ENCODE measurements around the gene RAC2.

RAC2 gene

GRCh38 chr22:37190262-37190780 is 53.7 kb downstream of the RAC2 start:
- DNase-seq (ENCODE audit: low read depth), result no peak
- no peak overlapping the region for H3K4me3 ChIP-seq (ENCODE audit: low read length)
- TF ChIP-seq, protein P1, sequence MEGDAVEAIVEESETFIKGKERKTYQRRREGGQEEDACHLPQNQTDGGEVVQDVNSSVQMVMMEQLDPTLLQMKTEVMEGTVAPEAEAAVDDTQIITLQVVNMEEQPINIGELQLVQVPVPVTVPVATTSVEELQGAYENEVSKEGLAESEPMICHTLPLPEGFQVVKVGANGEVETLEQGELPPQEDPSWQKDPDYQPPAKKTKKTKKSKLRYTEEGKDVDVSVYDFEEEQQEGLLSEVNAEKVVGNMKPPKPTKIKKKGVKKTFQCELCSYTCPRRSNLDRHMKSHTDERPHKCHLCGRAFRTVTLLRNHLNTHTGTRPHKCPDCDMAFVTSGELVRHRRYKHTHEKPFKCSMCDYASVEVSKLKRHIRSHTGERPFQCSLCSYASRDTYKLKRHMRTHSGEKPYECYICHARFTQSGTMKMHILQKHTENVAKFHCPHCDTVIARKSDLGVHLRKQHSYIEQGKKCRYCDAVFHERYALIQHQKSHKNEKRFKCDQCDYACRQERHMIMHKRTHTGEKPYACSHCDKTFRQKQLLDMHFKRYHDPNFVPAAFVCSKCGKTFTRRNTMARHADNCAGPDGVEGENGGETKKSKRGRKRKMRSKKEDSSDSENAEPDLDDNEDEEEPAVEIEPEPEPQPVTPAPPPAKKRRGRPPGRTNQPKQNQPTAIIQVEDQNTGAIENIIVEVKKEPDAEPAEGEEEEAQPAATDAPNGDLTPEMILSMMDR (IDR thresholded peaks at IDR 0.05; ENCODE audit: insufficient read depth, low read depth, low read length, missing control alignments), result no peak

- peak; percentile 91 for DNase-seq (ENCODE audit: low read depth)
- TF ChIP-seq, protein P1 (IDR thresholded peaks at IDR 0.05; ENCODE audit: insufficient read depth, low read depth, low read length, missing control alignments), result no peak
- H3K4me3 ChIP-seq (ENCODE audit: low read length), result no peak overlapping the region
These were observed 55.1 kb downstream of the RAC2 start for GRCh38 chr22:37188901-37189466.

DNA sequence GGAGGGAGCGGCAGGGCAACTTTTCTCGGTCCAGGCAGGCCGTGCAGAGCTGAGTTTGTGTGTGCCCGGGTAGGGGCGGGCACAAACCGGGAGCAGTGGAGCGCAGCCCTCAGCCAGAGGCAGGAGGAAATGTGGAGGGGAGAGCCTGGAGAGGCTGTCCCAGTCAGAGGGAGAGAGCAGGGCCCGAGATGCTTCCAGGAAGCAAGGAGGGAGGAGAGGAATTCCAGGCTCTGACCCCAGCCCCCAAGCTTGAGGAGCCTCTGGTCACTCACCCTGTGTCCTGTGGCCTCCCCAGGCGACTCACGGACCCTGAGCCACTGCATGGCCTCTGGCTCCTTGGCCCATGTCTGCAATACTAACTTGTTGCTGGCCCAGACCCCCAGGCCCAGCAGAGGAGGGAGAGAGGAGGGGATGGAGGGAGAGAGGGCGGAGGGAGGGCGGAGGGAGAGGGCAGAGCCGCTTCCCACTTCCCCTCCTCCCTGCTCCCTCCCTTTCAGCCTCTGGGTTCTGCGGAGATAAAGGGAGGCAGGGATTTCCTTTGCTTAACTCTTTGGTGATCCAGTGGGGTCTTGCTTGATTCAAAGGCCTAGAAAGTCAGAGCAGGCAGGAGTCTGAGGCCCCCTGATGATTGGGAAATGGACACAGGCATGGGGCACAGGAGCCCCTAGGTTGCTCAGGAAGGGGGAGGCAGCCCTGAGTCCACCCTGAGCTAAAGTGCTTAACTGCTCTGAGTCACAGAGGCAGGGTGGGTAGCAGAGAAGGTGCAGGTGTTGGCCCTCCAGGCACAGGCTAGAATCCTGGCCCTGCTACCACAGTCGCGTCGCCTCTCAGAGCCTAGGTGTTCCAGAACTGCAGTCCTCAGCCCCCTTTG is 55.9 kb downstream of the RAC2 start, which contains the start of gene C1QTNF6:
Gene C1QTNF6, minus strand, starts transcription at position 357 of the 871 bp plus-strand sequence. Its CDS starts 34 bp downstream, at position 323.
- H3K4me3 ChIP-seq (ENCODE audit: low read length), result peak within 1 kb of the TSS; percentile 11
- DNase-seq (ENCODE audit: low read depth), result peak; percentile 72
- TF ChIP-seq, protein P1 (IDR thresholded peaks at IDR 0.05; ENCODE audit: insufficient read depth, low read depth, low read length, missing control alignments), result no peak

DNA sequence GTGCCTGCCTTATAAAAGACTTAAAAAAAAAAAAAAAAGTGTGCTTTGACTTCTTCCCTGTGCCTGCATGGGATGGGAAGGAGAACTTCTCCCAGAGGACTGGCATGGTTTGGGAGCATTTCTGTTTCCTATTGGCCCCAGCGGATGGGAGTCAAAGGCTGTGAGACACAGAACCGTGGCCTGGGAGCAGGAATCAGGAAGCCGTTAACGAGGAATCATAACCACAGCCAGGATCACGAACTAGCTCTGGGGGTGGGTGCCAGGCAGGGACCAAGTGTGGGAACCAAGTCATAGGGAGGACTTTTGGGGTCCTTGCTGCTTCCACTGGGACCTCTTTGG is 56.5 kb downstream of the RAC2 start:
- peak; percentile 50 for DNase-seq (ENCODE audit: low read depth)
- H3K4me3 ChIP-seq (ENCODE audit: low read length), result peak overlapping the region; percentile 11
- TF ChIP-seq, protein P1 (IDR thresholded peaks at IDR 0.05; ENCODE audit: insufficient read depth, low read depth, low read length, missing control alignments), result no peak

DNA sequence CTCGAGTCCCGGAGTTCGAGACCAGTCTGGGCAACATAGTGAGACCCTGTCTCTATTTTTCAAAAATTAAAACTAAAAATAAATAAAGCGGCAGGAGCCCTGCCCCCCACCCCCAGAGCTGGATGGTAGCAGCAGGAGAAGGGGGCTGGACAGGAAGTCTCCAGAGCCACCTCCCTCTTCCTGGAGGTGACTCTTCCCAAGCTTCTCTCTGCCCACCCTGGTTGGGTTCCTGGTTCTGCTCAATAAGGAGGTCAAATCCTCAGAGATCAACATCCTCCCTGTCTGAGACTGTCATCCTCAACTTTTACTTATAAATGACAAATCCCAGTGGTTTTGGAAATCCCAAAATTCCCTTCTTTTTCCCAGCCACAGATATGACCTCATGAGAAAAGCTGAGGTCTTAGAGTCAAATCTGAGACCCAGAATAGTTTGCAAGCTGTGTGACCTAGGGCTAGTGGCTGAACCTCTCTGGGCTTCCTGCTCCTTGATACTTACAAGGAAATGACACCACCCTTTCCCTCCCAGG is 57.0 kb downstream of the RAC2 start:
- DNase-seq (ENCODE audit: low read depth), result no peak
- no peak overlapping the region for H3K4me3 ChIP-seq (ENCODE audit: low read length)

GRCh38 chr22:37186228-37186996 is 57.7 kb downstream of the RAC2 start:
- TF ChIP-seq, protein P1 (IDR thresholded peaks at IDR 0.05; ENCODE audit: insufficient read depth, low read depth, low read length, missing control alignments), result no peak
- peak; percentile 86 for DNase-seq (ENCODE audit: low read depth)
- no peak overlapping the region for H3K4me3 ChIP-seq (ENCODE audit: low read length)

More for the DNA sequence above, 57.0 kb downstream of the RAC2 start:
- TF ChIP-seq, protein P1 (IDR thresholded peaks at IDR 0.05; ENCODE audit: insufficient read depth, low read depth, low read length, missing control alignments), result no peak

Measured in epithelial cell of esophagus (primary cell).